GM12891 (cell line): ENCODE data around the gene TSSK3.
A peak's percentile ranks its signal among the peaks of the same experiment; 100 is the strongest.
"Not testable (repeated sequence)": the region's sequence is repeated elsewhere in the genome, so short reads cannot be mapped to it uniquely, and the experiment has no call there.

Experiments used
- DNase-seq: peaks from one replicate; pipeline ENCODE4 v3.0.0; 2011; ENCODE audit warnings: low spot score; ENCODE audit not compliant: insufficient read length
- FAIRE-seq: peaks from 2 replicates; lab custom pipeline; 2011; peaks lifted over from hg19 to GRCh38; lab: Jason Lieb, UNC
- PAX5 ChIP-seq: IDR thresholded peaks from 2 replicates; pipeline ENCODE4 v1.6.1; 2011; ENCODE audit warnings: low read length, moderate library complexity, mild to moderate bottlenecking; ENCODE audit not compliant: insufficient read depth, severe bottlenecking
- POLR2A ChIP-seq: IDR thresholded peaks from 2 replicates; pipeline ENCODE4 v1.6.1; 2011; ENCODE audit warnings: low read depth, low read length, control low read depth
- POLR2AphosphoS5 ChIP-seq: IDR thresholded peaks from 2 replicates; pipeline ENCODE4 v1.6.1; 2011; ENCODE audit warnings: low read depth, low read length, control low read depth
- POU2F2 ChIP-seq: IDR thresholded peaks from 2 replicates; pipeline ENCODE4 v1.6.1; 2011; ENCODE audit warnings: low read depth, mild to moderate bottlenecking, control low read depth, low read length, moderate library complexity
- SPI1 ChIP-seq: IDR thresholded peaks from 2 replicates; pipeline ENCODE4 v1.6.1; 2011; ENCODE audit warnings: low read depth, low read length, control low read depth
- TAF1 ChIP-seq: IDR thresholded peaks from 2 replicates; pipeline ENCODE4 v1.6.1; 2011; ENCODE audit warnings: low read depth, low read length, control low read depth

TSSK3 gene

GRCh38 chr1:32394141-32394889 lies 32.0 kb downstream of the TSSK3 start, which contains the start of gene BSDC1:
TSS of gene BSDC1 (minus strand) at chr1:32394441. CDS start at chr1:32394414, 27 bp downstream.
- DNase-seq (peak; percentile 88), FAIRE-seq (peak; percentile 98)
- TF ChIP-seq POLR2A (peak; percentile 73), POLR2AphosphoS5 (peak; percentile 79; the same call in 1 of the 2 replicates), TAF1 (peak; percentile 74), PAX5 (no peak)

GRCh38 chr1:32394890-32395432 lies 32.6 kb downstream of the TSSK3 start:
- FAIRE-seq = no peak
- no peak for DNase-seq
- TF ChIP-seq TAF1 = no peak
- TF ChIP-seq POLR2A = no peak
- TF ChIP-seq POLR2AphosphoS5 = no peak
- no peak for TF ChIP-seq PAX5
- TF ChIP-seq SPI1 = no peak
- TF ChIP-seq POU2F2 = no peak

DNA sequence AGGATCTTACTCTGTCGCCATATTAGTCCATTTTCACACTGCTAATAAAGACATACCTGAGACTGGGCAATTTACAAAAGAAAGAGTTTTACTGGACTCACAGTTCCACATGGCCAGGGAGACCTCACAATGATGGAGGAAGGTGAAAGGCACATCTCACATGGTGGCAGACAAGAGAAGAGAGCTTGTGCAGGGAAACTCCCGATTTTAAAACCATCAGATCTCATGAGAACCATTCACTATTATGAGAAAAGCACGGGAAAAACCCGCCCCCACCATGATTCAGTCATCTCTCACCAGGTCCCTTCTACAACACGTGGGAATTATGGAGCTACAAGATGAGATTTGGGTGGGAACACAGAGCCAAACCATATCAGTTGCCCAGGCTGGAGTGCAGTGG lies 34.2 kb downstream of the TSSK3 start:
- FAIRE-seq, DNase-seq: not testable (repeated sequence)

- DNase-seq (no peak), FAIRE-seq (no peak)
- TF ChIP-seq PAX5 (no peak), SPI1 (no peak), POLR2AphosphoS5 (no peak), POLR2A (no peak), TAF1 (no peak), POU2F2 (no peak)
Measured at GRCh38 chr1:32398401-32398800, 36.1 kb downstream of the TSSK3 start.

DNA sequence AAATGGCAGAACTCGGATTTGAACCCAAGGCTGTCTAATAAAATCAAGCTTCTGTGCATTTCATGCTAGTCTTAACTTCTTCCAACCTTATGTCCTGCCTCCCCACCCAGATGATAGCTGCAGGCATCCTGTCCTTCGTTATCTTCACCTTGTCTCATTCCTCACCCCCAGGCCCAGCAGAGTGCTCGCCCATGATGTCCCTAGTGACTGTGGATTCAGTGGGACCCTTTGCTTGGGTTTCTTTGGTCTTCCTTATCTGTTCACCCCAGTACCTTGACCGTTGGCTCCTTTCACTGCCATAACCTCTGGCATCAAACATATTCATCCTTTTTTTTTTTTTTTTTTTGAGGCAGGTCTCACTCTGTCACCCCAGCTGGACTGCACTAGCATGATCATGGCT lies 37.5 kb downstream of the TSSK3 start:
- no peak for TF ChIP-seq SPI1
- TF ChIP-seq POU2F2 = no peak
- no peak for TF ChIP-seq TAF1
- no peak for TF ChIP-seq POLR2A
- TF ChIP-seq POLR2AphosphoS5 = no peak
- TF ChIP-seq PAX5 = no peak
- no peak for FAIRE-seq
- no peak for DNase-seq

GRCh38 chr1:32400876-32401631 lies 38.7 kb downstream of the TSSK3 start:
- TF ChIP-seq SPI1 = no peak
- TF ChIP-seq PAX5 = no peak
- TF ChIP-seq TAF1 = no peak
- TF ChIP-seq POLR2AphosphoS5 = no peak
- TF ChIP-seq POLR2A = no peak
- DNase-seq (peak; percentile 44), FAIRE-seq (peak; percentile 83)

GRCh38 chr1:32404946-32405345 lies 42.6 kb downstream of the TSSK3 start:
- TF ChIP-seq POU2F2 (no peak), POLR2A (no peak), TAF1 (no peak), POLR2AphosphoS5 (no peak), SPI1 (no peak), PAX5 (no peak)
- no peak for FAIRE-seq
- DNase-seq = no peak

DNA sequence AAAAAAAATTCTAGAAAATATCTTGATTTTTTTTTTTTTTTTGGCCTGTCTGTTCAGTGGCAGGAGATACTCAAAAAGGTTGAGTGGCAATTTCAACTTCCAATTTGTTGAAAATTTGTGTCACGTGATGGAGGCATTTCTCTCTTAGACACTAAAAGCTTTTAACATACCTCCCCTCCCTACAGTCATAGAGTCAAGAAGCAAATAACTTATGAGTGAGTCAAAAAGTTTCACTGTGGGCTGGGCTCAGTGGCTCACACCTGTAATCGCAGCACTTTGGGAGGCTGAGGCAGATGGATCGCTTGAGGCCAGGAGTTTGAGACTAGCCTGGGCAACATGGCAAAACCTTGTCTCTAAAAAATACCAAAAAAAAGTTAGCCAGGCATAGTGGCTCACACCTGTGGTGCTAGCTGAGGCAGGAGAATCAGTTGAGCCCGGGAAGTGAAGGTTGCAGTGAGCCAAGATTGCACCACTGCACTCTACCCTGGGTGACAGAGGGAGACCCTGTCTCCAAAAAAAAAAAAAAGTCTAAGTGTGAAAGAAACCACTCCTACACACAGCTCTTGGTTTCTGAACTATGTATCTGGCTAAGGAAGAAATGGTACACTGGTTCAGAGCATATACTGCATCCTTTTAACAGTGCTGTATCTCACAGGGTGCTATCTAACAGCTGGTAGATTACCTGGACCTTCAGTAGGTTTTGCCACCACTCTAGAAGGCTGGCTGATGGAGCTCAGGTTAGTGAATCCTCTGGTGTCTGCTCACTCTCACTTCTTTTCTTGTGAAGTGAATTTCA lies 43.5 kb downstream of the TSSK3 start:
- FAIRE-seq (no peak), DNase-seq (no peak)
- no peak for TF ChIP-seq POU2F2

DNA sequence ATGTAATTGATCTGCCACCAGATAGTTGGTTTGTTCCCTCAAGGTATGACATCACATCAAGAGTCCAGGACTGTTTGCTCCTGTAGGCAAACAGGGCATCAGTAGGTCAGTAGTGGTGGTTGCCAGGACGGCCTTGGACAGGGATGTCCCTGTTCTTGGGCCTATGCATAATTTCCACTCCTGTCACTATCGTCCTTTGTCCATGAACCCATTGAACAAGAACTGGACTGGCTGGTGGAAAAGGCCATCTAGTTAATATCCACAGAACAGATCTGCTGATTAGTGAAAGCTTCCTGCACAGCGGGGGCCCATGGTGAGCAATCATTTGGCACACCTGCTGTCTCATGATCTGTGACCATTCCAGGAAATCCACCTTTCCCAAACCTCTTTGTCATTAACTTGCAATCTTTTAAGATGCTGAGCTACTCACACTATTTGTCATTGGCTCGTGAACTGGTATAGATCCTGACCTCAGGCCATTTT lies 44.3 kb downstream of the TSSK3 start:
- TF ChIP-seq POLR2A (no peak), SPI1 (no peak), POU2F2 (no peak), POLR2AphosphoS5 (no peak), TAF1 (no peak), PAX5 (no peak)
- FAIRE-seq = no peak
- no peak for DNase-seq
